HK-2 (cell line): ENCODE results near the gene MCAT.

Experiments used
- DNase-seq: peaks from one replicate; pipeline ENCODE4 v3.0.0-alpha.2; 2018; ENCODE audit not compliant: unreplicated experiment

Gene MCAT

DNA sequence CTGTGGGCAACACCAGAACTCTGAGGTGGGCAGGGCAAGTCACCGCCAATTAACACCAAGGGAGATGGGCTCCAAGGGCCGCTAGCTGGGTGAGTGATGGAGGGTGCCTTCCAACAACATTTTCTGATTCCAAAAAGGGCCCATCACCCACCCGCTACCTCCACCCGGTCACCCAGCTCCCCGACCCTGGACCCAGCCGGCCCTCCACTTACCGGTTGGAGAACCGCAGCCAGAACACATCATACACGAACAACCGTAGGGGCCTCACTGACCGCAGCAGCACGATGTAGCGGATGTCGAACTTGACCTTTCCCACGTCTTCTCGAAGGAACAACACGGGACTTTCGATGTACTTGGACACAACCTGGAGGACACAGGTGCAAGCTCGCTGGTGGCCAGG lies 29.0 kb upstream of the MCAT start:
- no peak for DNase-seq

GRCh38 chr22:43171607-43172006 lies 28.4 kb upstream of the MCAT start:
- no peak for DNase-seq

DNA sequence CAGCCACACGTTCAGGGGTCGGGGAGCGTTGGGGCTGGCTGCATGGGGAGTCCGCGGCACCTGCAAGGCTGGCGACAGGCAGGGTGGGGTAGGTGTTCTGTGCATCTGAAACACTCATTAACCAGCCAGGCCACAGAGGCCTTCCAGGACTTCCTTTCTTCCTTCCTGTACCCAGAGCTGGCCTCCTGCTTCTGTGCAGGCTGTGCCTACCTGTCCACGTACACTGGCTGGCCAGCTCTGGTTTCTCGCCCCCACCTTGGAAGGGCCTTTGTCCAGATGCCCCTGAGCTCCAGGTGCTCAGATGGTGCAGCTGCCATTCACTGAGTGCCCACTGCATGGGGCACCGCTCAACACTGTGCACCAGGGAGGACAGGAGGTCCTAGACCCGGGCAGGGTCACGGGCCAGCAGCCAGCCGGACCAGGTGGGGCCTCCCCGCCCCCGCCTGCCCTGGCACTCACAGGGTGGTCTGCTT lies 27.9 kb upstream of the MCAT start:
- DNase-seq: no peak

- no peak for DNase-seq
Measured at GRCh38 chr22:43170131-43170480, 26.9 kb upstream of the MCAT start.

- no peak for DNase-seq
Measured at GRCh38 chr22:43169310-43170130, 26.3 kb upstream of the MCAT start.

DNA sequence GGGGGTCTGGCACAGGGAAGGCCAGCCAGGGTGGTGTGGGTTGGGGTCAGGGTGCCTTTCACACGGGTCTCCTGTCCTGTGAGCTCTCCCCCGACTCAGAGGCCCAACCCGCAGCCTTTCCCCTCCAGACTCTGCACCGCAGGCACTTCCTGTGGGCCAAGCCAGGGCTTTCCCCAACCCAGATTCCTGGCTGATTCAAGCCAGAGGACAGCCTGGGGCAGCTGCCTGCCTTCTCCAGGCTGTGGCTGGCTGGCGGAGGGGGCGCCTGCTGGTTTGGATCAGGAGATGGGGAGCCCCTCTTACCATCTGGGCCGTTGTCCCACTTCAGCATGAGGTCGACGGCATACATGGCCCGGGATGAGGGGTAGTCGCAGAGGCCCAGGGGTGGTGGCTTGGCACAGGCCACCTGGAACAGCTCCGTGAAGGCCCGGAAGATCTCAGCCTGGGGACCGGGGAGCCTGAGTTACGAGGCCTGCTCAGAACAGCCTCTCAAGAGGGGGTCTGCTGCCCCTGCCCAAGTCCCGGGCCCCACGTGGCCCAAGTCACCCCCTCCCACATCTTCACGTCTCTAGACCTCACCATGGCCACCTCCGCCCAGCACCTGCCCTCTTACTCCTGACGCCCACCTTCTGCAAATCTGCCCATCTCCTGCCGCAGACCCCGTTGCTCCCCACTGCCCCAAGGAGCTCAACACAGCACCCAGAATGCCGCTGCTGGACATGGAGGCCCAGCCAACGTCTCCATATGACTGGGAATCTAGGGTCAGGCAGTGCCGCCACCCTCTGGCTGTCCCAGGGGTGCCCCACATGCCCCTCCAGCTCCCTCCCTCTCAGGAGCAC lies 25.5 kb upstream of the MCAT start:
- no peak for DNase-seq

GRCh38 chr22:43167001-43167589 lies 23.9 kb upstream of the MCAT start:
- no peak for DNase-seq

DNA sequence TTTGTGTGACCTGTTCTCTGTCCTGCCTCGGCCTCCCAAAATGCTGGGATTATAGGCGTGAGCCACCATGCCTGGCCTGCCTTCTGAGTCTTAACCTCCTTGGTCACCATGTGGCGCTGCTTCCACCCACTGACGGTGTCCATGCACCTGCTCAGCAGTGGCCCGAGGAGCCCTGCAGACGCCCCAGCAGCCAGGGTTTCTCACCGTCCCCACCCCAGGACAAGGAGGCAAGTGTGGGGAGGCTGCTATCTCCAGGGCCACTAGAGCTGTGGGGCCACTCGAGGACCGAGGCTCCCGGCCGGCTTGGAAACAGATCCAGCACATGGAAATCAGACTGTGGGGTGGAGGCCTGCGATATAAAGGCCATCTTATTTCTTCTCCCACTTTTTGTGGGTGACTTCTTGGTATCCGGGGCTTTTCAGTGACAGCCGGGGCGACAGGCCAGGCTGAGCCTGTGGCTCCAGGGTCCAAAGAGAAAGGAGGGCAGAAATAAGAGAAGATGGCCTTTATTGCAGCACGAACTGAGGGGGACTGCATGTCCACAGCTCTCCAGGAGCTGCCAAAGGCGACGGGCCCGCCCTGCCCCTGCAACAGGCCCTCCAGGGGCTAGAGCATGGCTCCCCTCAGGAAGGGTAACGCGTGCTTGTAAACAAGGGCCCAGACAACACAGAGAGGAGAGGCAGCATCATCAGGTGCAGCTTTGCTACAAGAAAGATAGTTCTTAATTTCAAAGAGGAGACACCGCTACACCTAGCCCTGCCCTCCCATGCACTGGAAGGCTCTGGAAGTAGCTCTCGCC lies 23.1 kb upstream of the MCAT start:
- DNase-seq: no peak

DNA sequence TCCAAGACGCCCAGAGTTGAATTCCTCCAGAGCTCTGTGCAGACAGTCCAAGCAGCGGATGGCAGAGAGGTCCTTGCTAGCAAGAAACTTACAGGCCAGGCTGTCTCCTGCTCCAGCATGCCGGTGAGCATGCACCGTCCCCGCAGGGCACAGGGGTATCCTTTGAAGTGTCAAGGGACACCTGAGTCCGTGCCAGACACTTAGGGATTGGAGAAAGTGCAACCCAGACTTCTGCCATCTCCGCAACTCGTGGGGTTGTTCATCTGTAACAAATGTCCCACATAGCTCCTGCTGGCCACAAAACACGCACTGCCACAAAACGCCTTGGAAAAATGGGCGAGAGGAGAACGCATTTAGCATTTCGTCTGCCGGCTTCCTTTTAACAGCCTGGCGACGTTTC lies 21.4 kb upstream of the MCAT start:
- DNase-seq: no peak

GRCh38 chr22:43163241-43163795 lies 20.1 kb upstream of the MCAT start:
- no peak for DNase-seq

GRCh38 chr22:43162412-43163150 lies 19.4 kb upstream of the MCAT start:
- DNase-seq: no peak

- DNase-seq: no peak
Measured at GRCh38 chr22:43160497-43161126, 17.4 kb upstream of the MCAT start.

DNA sequence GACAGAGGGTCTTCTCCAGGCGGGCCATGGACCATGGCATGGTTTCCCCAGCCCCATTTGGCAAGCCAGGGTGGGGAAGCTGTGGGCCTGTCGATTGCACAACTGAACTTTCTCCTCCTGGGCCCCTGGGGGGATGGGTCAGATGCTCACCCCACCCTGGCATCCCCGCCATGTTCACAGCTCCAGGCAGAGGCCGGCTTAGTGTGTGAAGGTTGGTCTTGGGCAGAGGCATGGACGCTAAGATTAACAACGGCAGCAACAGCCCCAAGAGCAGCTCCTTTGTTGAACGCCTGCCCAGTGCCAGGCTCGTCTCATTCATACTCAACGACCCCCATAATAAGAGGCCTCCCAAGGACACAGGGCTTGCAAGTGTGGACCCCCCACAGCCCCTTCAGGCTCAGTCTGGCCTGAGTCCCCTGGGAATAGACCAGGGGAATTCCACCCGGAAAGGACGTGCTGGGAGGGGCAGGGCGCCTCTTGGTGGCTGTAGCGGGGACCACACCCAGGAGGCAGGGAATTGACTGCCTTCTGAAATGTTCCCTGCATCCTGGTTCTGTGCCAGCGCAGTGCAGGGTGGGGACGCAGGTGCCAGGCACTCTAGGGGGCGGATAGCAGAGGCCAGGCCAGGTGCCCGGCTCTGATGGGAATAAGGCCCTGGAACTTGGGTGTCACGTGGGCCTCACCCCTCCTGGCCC lies 16.4 kb upstream of the MCAT start:
- no peak for DNase-seq

GRCh38 chr22:43158778-43159483 lies 15.7 kb upstream of the MCAT start:
- no peak for DNase-seq

GRCh38 chr22:43157874-43158546 lies 14.8 kb upstream of the MCAT start:
- DNase-seq: no peak

- no peak for DNase-seq
Measured at GRCh38 chr22:43156413-43156812, 13.2 kb upstream of the MCAT start.

DNA sequence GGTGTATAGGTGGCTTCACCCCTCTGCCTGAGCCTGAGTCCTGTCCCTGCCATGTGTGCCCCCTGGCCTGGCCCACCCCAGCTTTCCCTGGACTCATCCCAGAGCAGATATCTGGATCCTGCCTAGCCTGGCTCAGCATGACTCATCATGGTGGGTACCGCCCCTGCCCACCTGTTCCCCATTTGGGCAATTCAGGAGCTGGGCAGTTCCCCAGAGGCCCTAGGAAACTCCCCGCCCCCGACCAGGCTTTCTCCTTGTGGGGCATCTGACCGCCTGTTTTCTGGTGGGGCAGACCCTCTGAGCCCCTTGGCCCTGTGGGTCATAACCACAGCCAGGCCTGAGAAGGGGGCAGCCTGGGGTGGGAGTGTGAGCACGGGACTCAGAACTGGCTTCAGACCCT lies 12.6 kb upstream of the MCAT start:
- no peak for DNase-seq

DNA sequence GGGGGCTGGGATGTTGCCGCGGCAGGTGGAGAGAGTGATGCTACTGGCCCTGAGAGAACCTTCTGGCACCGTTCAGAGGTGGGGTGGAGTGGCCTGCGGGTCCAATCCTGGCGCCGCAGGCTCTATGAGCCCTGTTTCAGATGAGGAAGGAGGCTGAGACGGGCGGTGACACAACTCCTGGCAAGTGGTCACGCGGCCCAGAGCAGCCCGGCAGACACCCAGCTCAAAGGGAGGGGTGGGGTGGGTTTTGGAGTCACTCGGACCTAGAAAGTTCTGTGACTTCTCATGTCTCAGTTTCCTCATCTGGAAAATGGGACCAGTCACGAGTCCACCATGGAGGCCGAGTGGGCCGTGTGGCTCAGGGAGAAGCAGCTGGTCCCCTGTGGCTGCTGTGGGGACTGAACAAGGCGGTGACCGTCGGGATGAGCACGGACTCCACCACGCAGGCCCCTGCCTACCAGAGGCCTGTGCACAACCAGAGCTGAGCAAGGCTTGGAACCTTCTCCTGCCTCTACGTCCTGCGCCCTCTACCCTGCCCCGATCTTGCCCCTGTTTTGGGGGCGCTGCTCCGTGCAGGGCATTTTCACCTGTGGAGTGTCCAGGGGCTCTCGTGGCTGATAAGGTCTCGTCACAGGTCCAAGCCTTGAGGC lies 11.8 kb upstream of the MCAT start:
- no peak for DNase-seq
